ENCODE measurements around the gene ABHD5. TPM values are rescaled to one million over a fixed set of nuclear protein-coding genes. Genes with fewer than 3 reads are reported as not detected.

Gene ABHD5
- total RNA-seq, 1 donor: 37.6 TPM

DNA sequence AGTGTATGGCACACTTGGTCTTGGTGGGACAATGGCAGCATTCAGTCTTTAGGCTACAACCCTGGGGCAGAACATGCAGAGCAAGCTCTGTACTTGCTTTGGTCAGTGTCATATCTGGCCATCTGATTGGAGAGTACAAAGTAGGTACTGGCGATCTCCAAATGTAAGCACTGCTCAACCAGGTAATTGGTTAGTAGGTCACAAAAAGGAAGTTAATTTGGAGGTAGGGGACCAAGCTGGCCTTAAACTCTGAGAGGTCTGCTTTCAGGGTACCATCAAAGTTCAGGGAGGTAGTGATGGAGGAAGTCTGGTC is 3.3 kb upstream of the ABHD5 start:
- DNase-seq (ENCODE audit: insufficient read length, low spot score, missing footprints): no peak
- Histone ChIP-seq H3K9me3 (ENCODE audit: low read depth, low read length) (no peaks in the 10 kb centered on the region), H3K27ac (ENCODE audit: low read depth, low read length) (no peak overlapping the region), H3K4me1 (ENCODE audit: insufficient read depth, low read length) (peaks cover 12% of the 10 kb centered on the region), H3K27me3 (ENCODE audit: insufficient read depth, low read length) (no peaks in the 10 kb centered on the region), H3K4me3 (ENCODE audit: insufficient read depth, low read length) (no peak overlapping the region), H2AFZ (ENCODE audit: low read length) (no peak overlapping the region), H3K36me3 (ENCODE audit: insufficient read depth, low read length) (no peaks in the 10 kb centered on the region), H4K20me1 (ENCODE audit: insufficient read depth, low read length) (no peaks in the 10 kb centered on the region), H3K79me2 (ENCODE audit: insufficient read depth, low read length) (peaks cover 18% of the 10 kb centered on the region), H3K4me2 (ENCODE audit: insufficient read depth, low read length) (no peak overlapping the region)
- TF ChIP-seq, protein P1, sequence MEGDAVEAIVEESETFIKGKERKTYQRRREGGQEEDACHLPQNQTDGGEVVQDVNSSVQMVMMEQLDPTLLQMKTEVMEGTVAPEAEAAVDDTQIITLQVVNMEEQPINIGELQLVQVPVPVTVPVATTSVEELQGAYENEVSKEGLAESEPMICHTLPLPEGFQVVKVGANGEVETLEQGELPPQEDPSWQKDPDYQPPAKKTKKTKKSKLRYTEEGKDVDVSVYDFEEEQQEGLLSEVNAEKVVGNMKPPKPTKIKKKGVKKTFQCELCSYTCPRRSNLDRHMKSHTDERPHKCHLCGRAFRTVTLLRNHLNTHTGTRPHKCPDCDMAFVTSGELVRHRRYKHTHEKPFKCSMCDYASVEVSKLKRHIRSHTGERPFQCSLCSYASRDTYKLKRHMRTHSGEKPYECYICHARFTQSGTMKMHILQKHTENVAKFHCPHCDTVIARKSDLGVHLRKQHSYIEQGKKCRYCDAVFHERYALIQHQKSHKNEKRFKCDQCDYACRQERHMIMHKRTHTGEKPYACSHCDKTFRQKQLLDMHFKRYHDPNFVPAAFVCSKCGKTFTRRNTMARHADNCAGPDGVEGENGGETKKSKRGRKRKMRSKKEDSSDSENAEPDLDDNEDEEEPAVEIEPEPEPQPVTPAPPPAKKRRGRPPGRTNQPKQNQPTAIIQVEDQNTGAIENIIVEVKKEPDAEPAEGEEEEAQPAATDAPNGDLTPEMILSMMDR (IDR thresholded peaks at IDR 0.05; ENCODE audit: extremely low read depth, low read depth, low read length): no peak

DNA sequence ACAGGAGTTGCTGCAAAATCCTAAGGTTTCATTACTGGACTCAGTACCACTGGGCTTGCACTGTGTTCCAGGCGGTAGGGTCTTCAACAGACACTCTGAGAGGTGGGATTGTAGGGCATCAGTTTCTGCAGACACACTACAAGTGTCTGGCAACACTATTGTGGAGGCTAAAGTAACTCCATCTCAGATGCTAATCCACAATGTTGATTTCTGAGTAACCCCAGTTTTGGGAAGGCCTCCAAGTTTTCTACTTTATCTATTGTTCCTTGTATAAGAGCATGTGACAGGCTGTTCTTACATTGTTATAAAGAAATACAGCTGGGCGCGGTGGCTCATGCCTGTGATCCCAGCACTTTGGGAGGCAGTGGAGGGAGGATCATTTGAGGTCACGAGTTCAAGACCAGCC is 2.5 kb upstream of the ABHD5 start:
- H2AFZ ChIP-seq (ENCODE audit: low read length): no peak overlapping the region
- peak; percentile 30 for DNase-seq (ENCODE audit: insufficient read length, low spot score, missing footprints)
- TF ChIP-seq, protein P1 (IDR thresholded peaks at IDR 0.05; ENCODE audit: extremely low read depth, low read depth, low read length): no peak

DNA sequence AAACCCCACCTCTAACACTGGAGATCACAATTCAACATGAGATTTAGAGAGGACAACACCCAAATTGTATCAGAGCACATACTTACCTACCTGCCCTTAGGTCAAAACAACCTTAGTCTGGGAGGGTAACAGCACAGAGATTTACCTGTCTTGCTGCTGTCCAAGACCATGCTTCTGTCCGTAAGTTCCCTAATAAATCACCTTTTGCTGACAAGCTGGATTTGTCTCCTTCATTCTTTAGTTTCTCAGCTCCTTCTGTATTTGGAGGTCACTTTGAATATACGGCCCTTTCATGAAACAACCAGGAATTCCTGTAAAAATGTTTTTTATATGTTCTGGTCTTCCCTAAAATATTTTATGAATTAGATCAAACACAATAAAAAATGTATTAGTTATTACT is 1.6 kb upstream of the ABHD5 start:
- H3K27me3 ChIP-seq (ENCODE audit: insufficient read depth, low read length): no peaks in the 10 kb centered on the region
- H3K4me3 ChIP-seq (ENCODE audit: insufficient read depth, low read length): no peak overlapping the region
- no peaks in the 10 kb centered on the region for H4K20me1 ChIP-seq (ENCODE audit: insufficient read depth, low read length)
- no peaks in the 10 kb centered on the region for H3K9me3 ChIP-seq (ENCODE audit: low read depth, low read length)
- peaks cover 34% of the 10 kb centered on the region for H3K79me2 ChIP-seq (ENCODE audit: insufficient read depth, low read length)
- no peak overlapping the region for H2AFZ ChIP-seq (ENCODE audit: low read length)
- DNase-seq (ENCODE audit: insufficient read length, low spot score, missing footprints): no peak
- H3K4me1 ChIP-seq (ENCODE audit: insufficient read depth, low read length): peaks cover 17% of the 10 kb centered on the region
- H3K27ac ChIP-seq (ENCODE audit: low read depth, low read length): no peak overlapping the region
- TF ChIP-seq, protein P1 (IDR thresholded peaks at IDR 0.05; ENCODE audit: extremely low read depth, low read depth, low read length): no peak
- H3K4me2 ChIP-seq (ENCODE audit: insufficient read depth, low read length): no peak overlapping the region
- no peaks in the 10 kb centered on the region for H3K36me3 ChIP-seq (ENCODE audit: insufficient read depth, low read length)

More for the DNA sequence above, 2.5 kb upstream of the ABHD5 start:
- Histone ChIP-seq H3K79me2 (ENCODE audit: insufficient read depth, low read length) (peaks cover 26% of the 10 kb centered on the region), H3K4me2 (ENCODE audit: insufficient read depth, low read length) (no peak overlapping the region), H3K9me3 (ENCODE audit: low read depth, low read length) (no peaks in the 10 kb centered on the region), H4K20me1 (ENCODE audit: insufficient read depth, low read length) (no peaks in the 10 kb centered on the region), H3K27ac (ENCODE audit: low read depth, low read length) (no peak overlapping the region), H3K27me3 (ENCODE audit: insufficient read depth, low read length) (no peaks in the 10 kb centered on the region), H3K4me3 (ENCODE audit: insufficient read depth, low read length) (no peak overlapping the region), H3K4me1 (ENCODE audit: insufficient read depth, low read length) (peaks cover 16% of the 10 kb centered on the region), H3K36me3 (ENCODE audit: insufficient read depth, low read length) (no peaks in the 10 kb centered on the region)

DNA sequence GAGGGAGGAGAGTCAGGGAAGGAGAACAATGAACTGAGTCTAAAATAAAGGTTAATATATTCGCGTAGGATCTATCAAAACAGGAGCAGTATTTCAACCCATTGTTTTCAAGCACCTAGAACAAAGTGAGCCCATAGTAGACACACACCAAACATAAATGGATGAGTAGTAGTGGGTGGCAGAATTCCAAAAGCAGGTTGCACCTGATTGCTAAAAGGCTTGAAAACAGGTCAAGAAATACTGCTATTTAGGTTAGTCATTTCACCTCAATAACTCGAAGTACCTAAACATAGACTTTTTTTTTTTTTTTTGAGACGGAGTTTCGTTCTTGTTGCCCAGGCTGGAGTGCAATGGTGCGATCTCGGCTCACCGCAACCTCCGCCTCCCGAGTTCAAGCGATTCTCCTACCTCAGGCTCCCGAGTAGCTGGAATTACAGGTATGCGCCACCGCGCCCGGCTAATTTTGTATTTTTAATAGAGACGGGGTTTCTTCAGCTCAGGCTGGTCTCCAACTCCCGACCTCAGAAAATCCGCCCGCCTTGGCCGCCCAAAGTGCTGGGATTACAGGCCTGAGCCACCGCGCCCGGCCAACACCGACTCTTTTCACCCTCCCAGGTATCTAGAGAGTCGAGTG is 855 bp upstream of the ABHD5 start:
- peaks cover 17% of the 10 kb centered on the region for H3K4me1 ChIP-seq (ENCODE audit: insufficient read depth, low read length)
- no peak overlapping the region for H3K27ac ChIP-seq (ENCODE audit: low read depth, low read length)
- H3K36me3 ChIP-seq (ENCODE audit: insufficient read depth, low read length): no peaks in the 10 kb centered on the region
- H3K4me2 ChIP-seq (ENCODE audit: insufficient read depth, low read length): peak overlapping the region; percentile 98
- H3K4me3 ChIP-seq (ENCODE audit: insufficient read depth, low read length): peak overlapping the region; percentile 86
- H4K20me1 ChIP-seq (ENCODE audit: insufficient read depth, low read length): peaks cover 3% of the 10 kb centered on the region
- H3K79me2 ChIP-seq (ENCODE audit: insufficient read depth, low read length): peaks cover 41% of the 10 kb centered on the region
- H3K9me3 ChIP-seq (ENCODE audit: low read depth, low read length): no peaks in the 10 kb centered on the region
- TF ChIP-seq, protein P1 (IDR thresholded peaks at IDR 0.05; ENCODE audit: extremely low read depth, low read depth, low read length): no peak
- H2AFZ ChIP-seq (ENCODE audit: low read length): peak overlapping the region; percentile 100
- H3K27me3 ChIP-seq (ENCODE audit: insufficient read depth, low read length): no peaks in the 10 kb centered on the region
- no peak for DNase-seq (ENCODE audit: insufficient read length, low spot score, missing footprints)

Measured in osteoblast (primary cell).